Nephron (organoid): ENCODE measurements around the gene SLC6A13.

Experiments
- H3K27ac Mint-ChIP-seq, 3 experiments: 2 replicates each; pipeline ENCODE4 v1.8.0; 2020; ENCODE audit warnings: mixed read lengths in 3 of 3, mild to moderate bottlenecking in 2 of 3, moderate library complexity in 1 of 3
- H3K27me3 Mint-ChIP-seq: 2 replicates; pipeline ENCODE4 v1.8.0; 2021; ENCODE audit warnings: low read depth, mild to moderate bottlenecking, moderate library complexity, mixed read lengths
- H3K36me3 Mint-ChIP-seq: 2 replicates; pipeline ENCODE4 v1.8.0; 2020; ENCODE audit warnings: low read depth, mixed read lengths
- H3K4me1 Mint-ChIP-seq: 2 replicates; pipeline ENCODE4 v1.8.0; 2020; ENCODE audit warnings: mixed read lengths
- H3K4me3 Mint-ChIP-seq, 3 experiments: 2 replicates each; pipeline ENCODE4 v1.8.0; 2020; ENCODE audit warnings: mild to moderate bottlenecking in 3 of 3, mixed read lengths in 3 of 3, moderate library complexity in 2 of 3
- H3K9me3 Mint-ChIP-seq: 2 replicates; pipeline ENCODE4 v1.8.0; 2020; ENCODE audit warnings: mixed read lengths
- TF ChIP-seq, protein P1 (sequence below), 3 experiments: fragments of 200-600 bp; sonication (generic); IDR thresholded peaks; one replicate each; pipeline ENCODE4 v1.5.0; 2021; ENCODE audit warnings: antibody characterized with exemption in 3 of 3; ENCODE audit not compliant: unreplicated experiment in 3 of 3

The SLC6A13 gene

DNA sequence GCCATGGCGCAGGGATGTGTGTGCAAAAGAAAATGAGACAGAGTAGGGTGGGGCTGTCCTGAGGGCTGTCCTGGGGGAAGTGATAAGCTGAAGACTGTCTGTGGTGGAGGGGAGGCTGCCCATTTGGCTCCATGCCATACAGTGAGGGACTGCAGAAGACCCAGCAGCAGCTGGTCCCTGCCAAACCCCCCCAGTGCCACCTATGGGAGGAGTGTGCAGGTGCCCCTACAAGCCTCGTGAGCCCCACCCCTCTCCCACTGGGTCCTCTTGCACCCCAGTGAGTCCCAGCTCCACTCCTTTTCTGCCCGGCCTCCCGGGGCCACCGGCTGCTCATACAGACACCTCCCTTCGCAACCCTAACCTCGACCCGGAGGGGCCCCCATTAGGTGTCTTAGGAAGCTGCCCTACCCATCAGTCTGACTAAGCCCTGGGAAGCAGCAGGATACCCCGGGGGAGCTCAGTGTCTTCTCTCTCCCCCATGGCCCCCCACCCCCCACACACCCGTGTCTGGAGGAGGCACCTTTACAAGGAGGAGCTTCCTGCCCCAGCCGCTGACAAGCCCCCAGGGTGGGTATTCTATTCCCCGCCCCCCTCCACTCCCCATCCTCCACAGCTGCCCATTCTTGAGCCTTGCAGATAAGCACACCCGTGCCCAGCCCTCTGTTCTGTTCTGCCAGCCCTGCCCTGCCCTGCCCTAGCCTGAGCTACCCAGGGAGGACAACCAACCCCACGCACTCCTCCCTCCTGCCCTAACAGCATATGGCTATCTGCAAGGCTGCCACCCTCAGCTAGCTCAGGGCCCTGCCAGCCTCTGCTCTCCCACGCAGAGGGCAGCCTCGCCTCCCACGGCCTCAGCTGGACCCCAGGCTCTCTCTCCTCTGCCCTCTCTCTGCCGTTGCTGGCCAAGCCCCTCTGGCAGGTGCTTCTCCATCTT lies 90.6 kb downstream of the SLC6A13 start:
- TF ChIP-seq, protein P1, sequence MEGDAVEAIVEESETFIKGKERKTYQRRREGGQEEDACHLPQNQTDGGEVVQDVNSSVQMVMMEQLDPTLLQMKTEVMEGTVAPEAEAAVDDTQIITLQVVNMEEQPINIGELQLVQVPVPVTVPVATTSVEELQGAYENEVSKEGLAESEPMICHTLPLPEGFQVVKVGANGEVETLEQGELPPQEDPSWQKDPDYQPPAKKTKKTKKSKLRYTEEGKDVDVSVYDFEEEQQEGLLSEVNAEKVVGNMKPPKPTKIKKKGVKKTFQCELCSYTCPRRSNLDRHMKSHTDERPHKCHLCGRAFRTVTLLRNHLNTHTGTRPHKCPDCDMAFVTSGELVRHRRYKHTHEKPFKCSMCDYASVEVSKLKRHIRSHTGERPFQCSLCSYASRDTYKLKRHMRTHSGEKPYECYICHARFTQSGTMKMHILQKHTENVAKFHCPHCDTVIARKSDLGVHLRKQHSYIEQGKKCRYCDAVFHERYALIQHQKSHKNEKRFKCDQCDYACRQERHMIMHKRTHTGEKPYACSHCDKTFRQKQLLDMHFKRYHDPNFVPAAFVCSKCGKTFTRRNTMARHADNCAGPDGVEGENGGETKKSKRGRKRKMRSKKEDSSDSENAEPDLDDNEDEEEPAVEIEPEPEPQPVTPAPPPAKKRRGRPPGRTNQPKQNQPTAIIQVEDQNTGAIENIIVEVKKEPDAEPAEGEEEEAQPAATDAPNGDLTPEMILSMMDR (IDR thresholded peaks at IDR 0.05; ENCODE audit: unreplicated experiment in 3 of 3): no peak
- Mint-ChIP-seq H3K36me3 (no peaks in the 10 kb centered on the region), H3K4me1 (peaks cover 75% of the 10 kb centered on the region), H3K27ac (peak overlapping the region; percentile 49 to 90 (median 73)), H3K4me3 (no peak overlapping the region), H3K9me3 (no peaks in the 10 kb centered on the region), H3K27me3 (peaks cover 21% of the 10 kb centered on the region)

DNA sequence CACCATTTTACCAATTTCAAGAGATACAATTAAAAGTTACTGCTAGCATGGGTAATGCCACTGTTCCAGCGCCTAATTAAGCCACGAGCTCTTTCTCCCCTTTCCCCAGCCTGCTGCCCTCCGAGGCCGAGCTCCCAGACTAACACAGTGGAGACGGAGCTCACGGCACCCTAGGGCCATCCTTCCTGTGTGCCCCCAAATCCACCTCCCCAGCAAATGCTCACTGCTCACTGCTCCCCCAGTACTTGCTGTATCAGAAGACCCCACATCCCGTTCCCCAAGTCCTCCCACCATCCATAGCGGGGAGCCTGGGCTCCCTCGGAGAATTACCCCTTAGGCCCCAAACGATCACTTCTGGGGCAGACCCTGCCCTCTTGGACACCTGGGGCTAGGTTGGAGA lies 91.4 kb downstream of the SLC6A13 start:
- H3K4me1 Mint-ChIP-seq: peaks cover 76% of the 10 kb centered on the region
- TF ChIP-seq, protein P1 (IDR thresholded peaks at IDR 0.05; ENCODE audit: unreplicated experiment in 3 of 3): no peak

More for the DNA sequence above, 91.4 kb downstream of the SLC6A13 start:
- Mint-ChIP-seq H3K9me3 (no peaks in the 10 kb centered on the region), H3K27me3 (peaks cover 21% of the 10 kb centered on the region), H3K36me3 (no peaks in the 10 kb centered on the region), H3K4me3 (peak overlapping the region in 1 of 3 experiments; percentile 3), H3K27ac (peak overlapping the region; percentile 49 to 90 (median 73))
